ENCODE results near the gene ZSWIM6.

DNA sequence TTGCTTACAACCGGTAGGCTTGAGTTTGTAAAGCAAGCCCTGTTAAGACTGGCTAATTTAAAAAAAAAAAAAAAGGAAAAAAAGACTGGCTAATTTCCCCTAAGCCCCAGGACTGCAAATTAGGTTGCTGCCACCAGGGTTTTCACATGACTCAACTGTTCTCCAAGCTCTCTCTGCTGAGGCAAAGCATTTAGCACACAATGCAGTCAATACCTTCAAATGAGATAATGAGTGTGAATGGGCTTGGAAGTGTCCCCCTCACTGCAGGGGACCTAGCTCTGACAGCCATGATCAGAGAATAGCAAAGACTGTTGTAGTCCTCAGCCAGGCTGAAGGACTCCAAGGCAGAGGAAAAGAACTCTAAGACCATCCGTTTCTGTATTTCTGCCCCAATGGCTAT lies 42.8 kb upstream of the ZSWIM6 start:
- TF ChIP-seq, protein P1, sequence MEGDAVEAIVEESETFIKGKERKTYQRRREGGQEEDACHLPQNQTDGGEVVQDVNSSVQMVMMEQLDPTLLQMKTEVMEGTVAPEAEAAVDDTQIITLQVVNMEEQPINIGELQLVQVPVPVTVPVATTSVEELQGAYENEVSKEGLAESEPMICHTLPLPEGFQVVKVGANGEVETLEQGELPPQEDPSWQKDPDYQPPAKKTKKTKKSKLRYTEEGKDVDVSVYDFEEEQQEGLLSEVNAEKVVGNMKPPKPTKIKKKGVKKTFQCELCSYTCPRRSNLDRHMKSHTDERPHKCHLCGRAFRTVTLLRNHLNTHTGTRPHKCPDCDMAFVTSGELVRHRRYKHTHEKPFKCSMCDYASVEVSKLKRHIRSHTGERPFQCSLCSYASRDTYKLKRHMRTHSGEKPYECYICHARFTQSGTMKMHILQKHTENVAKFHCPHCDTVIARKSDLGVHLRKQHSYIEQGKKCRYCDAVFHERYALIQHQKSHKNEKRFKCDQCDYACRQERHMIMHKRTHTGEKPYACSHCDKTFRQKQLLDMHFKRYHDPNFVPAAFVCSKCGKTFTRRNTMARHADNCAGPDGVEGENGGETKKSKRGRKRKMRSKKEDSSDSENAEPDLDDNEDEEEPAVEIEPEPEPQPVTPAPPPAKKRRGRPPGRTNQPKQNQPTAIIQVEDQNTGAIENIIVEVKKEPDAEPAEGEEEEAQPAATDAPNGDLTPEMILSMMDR (conservative IDR thresholded peaks at IDR 0.05; ENCODE audit: low read length): no peak
- TF ChIP-seq EZH2phosphoT487 (IDR thresholded peaks at IDR 0.05; ENCODE audit: borderline replicate concordance, low read depth, low read length): no peak
